GM19455 (cell line): Measurements from ENCODE around the gene CD2BP2.
"Not testable (repeated sequence)": the region's sequence is repeated elsewhere in the genome, so short reads cannot be mapped to it uniquely, and the experiment has no call there.

Experiments used
- ATAC-seq: cut with Tn5 transposase; IDR thresholded peaks from one replicate; pipeline ENCODE4 v1.9.1; 2021; ENCODE audit not compliant: unreplicated experiment

Gene CD2BP2

DNA sequence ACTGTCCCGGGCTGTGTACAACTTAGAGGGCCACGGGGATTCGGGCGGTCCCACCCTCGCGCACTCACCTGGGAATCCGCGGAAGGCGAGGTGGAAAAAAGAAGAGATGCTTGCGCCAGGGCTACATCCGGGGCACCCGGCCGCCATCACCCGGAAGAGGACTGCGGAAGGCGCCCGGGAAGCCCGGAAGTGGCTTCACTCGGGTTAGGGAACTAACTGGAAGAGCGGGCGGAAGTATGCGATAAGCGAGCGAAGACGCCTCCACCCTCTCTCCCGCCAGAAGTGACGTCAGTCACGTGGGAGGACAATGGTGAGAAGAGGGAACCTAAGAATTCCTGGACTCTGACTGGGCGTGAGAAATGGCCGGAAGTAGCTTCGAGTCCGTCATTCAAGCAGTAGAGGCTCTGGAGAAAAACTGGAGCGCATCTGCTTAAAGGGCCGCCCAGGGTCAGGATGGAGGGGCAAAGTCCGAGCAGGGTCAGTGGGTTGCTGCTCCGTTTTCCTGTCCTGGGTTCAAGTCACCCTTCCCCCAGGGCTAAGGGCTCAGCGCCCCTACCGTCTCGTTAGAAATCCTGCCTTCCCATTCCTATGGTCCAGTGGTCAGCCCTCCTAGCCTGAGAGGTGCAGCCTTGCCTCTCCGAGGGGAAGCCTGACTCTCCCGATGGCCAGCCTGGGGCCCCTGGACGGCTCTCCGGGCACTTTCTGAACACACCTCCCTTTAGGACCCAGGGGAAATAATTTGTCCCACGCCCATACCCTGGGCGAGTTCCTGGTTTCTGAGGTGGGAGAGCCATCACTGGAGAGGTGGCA, at the start of gene CD2BP2:
CD2BP2 (minus strand) TSS at position 165 of the 810 bp plus-strand sequence. CDS start 627 bp downstream, outside the sequence.
- ATAC-seq, result peak; percentile 47

DNA sequence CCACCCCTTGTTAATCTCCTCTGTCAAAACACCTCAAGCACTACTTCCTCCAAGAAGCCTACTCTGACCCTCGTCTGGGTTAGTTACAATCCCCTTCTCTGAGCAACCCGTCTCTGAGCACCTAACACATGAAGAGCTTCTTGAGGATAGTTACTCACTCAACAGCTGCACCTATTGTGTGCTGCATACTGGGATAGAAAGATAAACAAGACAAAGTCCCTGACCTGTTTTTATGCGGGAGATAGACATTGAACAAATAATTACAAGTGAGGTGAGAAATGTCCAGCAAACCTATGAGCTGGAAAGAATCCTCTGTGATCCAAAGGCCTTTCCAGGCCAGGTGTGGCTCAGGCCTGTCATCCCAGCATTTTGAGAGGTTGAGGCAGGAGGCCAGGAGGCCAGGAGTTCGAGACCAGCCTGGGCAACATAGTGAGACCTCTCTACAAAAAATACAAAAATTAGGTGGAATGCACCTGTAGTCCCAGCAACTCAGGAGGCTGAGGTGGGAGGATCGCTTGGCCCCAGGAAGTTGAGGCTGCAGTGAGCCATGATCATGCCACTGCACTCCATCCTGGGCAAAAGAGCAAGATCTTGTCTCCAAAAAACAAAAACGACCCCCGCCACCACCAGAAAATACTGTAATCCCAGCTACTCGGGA, 46.8 kb upstream of the CD2BP2 start:
- ATAC-seq, result no peak

DNA sequence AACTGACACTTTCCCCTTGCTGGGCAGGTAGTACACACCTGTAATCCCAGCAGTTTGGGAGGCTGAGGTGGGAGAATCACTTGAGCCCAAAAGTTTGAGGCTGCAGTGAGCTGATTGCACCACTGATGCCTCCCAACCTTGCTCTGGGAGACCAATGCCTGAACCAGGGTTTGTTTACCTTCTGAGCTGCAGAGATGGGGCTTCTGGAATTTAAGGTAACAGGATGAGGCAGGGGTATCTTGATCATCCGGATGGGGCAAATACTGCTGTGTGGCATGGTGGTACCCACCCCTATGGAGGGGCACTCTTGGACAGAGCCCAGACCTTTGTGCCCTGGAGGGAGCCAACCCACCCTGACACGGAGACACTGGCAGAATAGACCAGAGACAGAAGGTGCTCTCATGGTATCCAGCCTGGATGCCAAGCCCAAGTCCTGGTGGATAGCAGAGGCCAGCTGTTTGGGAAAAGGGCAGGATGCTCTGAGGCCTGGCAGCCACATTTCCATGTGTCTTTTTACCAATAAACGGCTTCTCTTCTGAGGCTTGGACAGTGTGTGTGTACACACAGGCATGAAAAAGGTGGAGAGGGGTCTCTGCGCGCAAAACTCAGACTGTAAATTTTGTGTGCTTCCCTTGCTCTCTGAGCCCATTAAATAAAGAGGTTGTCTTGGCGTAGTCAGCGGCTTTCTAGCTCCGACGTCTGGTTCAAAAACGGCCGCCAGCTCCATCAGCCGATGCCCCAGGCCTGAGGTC, 44.5 kb upstream of the CD2BP2 start:
- no peak for ATAC-seq

DNA sequence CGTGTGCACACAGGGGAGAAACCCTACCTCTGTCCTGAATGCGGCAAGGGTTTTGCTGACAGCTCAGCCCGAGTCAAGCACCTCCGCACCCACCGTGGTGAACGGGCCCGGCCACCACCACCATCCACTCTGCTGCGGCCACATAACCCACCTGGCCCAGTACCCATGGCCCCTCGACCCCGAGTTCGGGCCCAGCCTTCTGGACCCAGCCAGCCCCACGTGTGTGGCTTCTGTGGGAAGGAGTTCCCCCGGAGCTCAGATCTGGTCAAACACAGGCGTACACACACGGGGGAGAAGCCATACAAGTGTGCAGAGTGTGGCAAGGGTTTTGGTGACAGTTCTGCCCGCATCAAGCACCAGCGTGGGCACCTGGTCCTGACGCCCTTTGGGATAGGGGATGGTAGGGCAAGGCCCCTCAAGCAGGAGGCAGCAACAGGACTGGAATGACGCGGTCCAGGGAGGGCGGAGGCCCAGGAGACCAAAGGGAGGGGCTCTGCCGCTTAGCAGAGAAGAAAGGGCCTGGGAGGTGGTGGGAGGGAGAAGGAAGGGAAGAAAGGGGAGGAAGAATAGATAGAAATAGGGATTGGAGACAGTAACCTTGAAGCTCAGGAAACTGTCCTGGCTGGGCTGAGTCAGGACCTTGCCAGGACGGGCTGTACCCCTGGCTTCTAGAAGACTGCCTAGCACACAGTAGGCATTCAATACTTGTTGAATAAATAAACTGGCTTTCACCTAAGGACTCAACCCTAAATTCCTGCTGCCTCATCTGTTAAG, 43.7 kb upstream of the CD2BP2 start:
- no peak for ATAC-seq

DNA sequence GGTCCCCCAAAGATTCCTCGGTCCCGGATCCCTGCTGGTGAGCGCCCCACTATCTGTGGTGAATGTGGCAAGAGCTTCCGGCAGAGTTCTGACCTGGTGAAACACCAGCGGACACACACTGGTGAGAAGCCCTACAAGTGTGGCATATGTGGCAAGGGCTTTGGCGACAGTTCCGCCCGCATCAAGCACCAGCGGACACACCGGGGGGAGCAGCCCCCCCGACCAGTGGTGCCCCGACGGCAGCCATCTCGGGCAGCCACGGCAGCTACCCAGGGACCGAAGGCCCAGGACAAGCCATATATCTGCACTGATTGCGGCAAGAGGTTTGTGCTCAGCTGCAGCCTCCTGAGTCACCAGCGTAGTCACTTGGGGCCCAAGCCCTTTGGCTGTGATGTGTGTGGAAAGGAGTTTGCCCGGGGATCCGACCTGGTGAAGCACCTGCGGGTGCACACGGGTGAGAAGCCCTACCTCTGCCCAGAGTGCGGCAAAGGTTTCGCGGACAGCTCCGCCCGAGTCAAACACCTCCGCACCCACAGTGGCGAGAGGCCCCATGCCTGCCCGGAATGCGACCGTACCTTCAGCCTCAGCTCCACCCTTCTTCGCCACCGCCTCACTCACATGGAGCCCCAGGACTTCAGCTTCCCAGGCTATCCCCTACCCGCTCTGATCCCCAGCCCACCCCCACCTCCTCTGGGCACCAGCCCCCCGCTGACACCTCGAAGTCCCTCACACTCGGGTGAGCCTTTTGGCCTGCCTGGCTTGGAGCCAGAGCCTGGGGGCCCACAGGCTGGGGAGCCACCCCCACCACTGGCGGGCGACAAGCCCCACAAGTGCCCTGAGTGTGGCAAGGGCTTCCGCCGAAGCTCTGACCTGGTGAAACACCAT, 42.9 kb upstream of the CD2BP2 start:
- no peak for ATAC-seq

DNA sequence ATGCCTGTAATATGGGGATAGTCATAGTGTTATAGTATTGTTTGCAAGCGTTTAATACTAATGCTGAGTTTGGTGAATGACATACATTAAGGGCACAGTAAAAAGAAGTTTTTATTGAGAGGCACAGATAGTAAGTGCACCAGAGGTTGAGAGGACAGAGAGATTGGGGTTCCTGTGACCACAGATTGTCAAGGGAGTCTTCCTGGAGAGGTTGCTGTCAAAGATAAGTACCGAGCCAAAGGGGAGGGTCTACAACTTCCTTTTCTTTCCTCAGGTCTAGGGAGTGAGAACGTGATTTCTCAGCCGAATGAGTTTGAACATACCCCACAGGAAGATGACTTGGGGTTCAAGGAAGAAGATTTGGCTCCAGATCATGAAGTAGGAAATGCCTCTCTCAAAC, 41.9 kb upstream of the CD2BP2 start:
- no peak for ATAC-seq

DNA sequence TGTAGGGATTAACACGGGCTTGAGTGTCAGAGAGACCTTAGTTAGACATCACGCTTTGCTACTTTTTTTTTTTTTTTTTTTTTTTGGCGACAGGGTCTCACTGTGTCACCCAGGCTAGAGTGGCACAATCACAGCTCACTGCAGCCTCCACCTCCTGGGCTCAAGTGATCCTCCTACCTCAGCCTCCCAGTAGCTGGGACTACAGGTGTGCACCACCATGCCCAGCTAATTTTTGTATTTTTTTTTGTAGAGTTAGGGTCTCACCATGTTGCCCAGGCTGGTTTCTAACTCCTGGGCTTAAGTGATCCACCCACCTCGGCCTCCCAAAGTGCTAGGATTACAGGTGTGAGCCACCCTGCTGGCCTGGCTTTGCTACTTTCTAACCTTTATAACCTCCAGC, 41.5 kb upstream of the CD2BP2 start:
- ATAC-seq, result not testable (repeated sequence)

DNA sequence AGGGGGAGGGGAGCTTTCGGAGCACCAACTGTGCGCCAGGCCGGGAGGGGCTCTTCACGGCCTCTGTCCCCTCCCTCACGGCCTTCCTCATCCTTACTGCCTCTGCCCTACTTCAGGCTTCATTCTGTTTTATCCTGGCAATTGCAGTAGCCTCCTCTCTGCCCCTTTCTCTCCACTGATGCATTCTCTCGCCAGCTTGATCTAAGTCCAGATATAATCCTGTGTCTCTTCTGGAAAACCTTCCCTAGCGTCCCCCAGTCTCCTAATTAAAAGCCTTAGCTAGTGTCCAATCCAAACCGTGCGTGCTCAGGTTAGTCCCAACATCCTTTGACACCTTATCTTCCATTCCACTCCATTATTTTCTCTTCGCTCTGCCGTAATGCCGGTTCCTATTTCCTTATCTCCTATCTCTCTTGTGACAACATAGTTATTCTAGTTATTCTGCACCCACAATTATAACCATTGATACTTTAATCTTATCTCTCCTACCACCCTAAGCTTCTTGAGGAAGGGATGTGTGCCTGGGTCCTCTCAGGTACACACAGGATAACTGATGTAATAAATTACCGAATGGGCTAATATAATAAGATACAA, 41.0 kb upstream of the CD2BP2 start:
- ATAC-seq, result peak; percentile 24

DNA sequence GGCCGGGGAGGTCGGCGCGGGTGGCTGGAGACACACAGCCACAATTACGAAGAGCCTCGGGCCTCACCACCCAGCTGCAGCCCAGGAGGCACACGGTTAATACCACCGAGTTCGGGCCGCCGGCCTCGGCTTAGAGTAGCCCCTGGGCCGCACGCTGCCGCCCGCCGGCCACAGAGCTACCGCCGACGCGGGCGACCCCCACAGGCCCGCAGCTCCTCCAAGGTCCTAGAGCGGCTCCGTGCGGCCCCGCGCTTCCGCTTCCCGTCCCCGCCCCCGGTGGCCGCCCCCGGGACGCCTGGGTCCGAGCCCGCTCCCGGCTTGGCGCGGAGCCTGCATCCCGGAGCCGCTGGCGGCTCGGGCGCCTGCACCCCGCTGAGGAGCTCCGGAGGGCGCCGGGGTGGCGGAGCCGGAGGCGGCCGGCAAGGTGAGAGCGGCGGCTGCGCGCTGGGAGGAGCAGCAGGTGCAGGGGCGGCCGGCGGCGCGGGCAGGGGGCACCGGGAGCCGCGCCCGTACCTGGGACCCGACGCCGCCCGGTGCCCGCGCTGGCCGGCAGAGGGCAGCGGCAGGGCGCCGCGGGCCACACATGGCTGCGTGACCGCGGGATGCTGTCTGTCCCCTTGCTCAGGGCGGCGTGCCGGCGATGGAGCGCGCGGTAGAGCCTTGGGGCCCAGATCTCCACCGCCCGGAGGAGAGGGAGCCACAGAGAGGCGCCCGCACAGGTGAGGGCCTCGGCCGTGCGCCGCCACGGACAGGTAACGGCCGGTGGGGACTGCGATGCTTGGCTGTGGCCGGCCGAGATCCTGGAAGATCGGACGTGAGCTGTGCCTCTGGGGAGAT, 40.3 kb upstream of the CD2BP2 start, which contains the start of gene ZNF48:
ZNF48 (plus strand) TSS at position 266 of the 837 bp plus-strand sequence; CDS start at position 641, 375 bp downstream.
- peak; percentile 49 for ATAC-seq

DNA sequence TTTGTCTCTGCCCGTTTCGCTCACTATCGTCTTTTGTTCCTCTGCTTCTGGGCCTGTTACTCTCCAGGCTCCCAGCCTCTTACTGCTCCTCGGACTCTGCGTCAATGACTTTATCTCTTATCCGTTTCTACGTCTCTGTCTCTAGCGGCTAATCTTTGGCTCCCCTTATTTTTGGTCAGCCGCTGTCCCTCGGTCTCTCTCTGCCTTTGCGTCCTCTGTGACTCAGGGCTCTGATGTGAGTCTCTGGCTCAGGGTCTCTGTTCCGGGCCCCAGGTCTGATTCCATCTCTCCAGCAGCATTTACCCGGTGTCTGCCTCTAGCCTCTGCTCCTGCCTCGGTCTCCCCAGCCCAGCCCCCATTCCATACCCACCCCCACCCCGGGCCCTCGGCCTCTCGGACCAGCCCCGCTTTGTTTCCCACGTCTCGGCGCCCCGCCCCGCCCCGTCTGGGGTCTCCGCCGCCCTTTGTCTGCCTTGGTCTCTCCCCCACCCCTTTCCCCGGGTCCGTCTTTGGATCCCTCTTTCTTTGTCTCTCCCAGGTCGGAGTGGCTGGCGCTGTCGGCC, 39.6 kb upstream of the CD2BP2 start:
- ATAC-seq, result no peak

DNA sequence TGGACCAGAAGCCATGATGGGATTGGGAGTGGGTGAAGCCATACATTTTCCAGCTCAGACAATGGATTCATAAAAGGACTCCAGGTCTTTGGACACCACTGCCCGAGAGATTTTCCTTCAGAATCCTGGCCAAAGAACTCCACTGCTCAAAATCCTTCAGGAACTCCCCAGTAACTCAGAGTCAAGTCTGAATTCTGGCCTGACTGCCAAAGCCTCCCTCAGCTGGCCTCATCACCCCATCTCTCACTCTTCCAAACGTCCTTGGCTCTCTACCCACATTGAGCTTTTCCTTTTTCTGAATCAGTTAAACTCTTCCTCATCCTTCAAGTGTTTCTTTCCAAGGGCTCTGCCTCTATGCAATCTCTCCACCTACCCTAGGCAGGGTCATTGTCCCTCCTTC, 28.4 kb upstream of the CD2BP2 start:
- ATAC-seq, result no peak

DNA sequence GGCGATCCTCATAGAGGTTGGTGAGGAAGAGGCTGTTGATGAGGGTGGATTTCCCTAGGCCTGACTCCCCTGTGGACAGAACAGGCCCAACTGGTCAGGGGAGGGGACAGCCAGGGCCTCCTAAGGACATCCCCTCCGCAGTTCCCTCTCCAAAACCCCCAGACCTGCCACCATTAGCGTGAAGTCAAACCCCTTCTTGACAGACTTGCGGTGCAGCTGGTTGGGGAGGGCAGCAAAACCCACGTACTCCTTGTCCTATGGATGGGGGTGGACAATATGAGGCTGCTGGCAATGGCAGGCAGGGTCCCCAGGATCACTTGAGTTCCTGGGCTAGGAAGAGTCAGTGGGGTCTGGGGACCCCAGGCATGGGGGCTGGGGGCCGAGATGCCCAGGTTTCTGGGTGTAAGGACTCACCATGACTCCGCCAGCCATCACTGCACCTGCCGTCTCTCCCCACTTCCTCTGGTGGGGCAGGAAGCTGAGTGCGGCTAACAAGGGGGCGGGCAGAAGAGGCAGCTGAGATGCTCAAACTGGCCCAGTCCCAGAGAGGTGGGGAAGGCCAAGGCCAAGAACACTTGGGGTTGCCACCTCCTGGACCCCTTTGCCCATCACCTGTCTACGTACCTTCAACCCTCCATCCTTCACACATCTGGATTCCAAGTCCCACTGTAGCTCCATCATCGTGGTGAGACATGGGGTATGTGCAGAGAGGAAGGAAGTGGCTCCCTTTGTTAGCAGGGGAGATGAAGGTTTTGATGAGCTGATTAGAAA, 27.2 kb upstream of the CD2BP2 start, which contains the start of gene SEPTIN1:
SEPTIN1 (minus strand) TSS at position 451 of the 771 bp plus-strand sequence; CDS start at position 432, 19 bp downstream.
- ATAC-seq, result no peak

DNA sequence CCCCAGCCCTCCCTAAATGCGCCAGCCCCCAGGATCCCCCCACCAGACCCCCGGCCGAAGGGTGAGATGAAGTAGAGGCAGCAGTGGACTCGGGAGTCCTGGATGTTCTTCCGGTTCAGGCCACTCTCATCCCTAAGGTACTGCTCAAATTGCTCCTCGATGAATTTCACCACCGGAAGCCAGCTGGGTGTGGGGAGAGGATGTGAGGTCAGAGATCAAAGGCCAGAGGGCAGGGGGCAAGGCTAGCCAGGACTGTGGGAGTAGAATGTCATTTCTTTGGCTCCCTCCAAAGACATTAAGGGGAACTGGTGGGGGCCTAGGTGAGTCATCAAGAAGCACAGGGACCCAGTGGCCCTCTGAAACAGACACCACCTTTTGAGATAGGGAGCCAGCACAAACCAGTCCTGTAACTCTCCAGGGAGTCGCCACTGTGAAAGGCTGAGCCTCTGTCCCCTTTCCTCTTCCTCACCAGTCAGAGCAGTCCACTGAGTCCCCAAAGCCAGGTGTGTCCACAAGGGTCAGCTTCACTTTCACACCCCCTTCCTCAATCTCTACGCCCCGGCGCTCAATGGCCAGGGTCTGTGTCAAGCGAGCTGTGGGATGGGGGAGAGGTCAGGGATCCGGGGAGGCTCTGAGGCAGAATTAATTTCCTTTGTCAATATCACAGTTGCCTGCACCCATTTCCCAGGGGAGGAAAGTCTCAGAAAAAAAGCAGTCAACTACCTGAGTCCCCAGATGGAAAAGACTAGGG, 26.4 kb upstream of the CD2BP2 start:
- no peak for ATAC-seq

DNA sequence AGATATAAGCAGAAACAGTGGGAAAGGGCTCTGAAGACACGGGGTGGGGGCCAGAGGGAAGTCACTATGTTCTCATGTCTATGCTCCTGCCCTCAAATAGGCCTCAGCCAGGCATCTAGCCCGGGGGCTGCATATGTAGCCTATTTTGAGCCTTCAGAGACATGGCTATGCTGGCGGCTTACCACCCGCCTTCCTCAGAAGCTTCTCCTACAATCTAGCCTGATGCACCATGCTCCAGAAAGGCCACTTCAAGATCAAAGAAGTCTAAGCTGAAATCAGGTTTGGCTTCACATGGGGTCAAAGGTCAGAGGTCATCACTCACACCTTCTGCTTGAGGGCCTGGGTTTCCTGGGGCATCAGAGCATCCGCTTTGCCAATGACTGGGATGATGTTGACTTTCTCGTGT, 25.7 kb upstream of the CD2BP2 start:
- ATAC-seq, result no peak

DNA sequence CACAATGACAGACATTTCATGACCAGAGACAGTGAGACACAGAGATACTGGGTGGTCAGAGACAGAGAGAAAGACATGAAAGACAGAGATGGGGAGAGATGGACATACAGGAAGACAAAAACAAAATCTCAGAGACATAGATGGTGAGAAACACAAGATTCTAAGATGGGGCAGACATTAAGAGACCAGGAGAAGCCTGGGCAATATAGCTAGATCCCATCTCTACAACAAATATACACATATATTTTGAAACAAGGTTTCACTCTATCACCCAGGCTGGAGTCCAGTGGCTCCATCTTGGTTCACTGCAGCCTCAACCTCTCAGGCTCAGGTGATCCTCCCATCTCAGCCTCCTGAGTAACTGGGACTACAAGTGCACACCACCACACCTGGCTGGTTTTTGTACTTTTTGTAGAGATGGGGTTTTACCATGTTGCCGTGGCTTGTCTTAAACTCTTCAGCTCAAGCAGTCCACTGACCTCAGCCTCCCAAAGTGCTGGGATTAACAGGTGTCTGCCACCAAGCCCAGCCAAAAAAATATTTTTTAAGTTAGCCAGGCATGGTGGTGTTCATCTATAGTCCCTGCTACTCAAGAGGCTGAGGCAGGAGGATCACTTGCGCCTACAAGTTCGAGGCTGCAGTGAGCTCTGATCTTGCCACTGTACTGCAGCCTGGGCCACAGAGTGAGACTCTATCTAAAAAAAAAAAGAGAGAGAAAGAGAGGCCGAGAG, 25.1 kb upstream of the CD2BP2 start:
- no peak for ATAC-seq
